ENCODE results near the gene JMJD7. TPM values are rescaled to one million over a fixed set of nuclear protein-coding genes. Genes with fewer than 3 reads are reported as not detected.

JMJD7 gene
- total and polyA plus RNA-seq, 9 of the 15 experiments (the other 6 are each of a cell fraction or from before 2014, with no cell fraction given) = 1.2 to 13.9 (median 6.1) TPM

GRCh38 chr15:41827880-41828806, at the start of gene JMJD7 (continued):
- TF ChIP-seq ZNF609 (CRISPR knock-in tag; IDR thresholded peaks at IDR 0.05; ENCODE audit: borderline replicate concordance) (0 out of 2 replicates have a peak, but pooled peaks have one; percentile 27), TRIM28 (IDR thresholded peaks at IDR 0.05) (0 out of 2 replicates have a peak, but pooled peaks have one; percentile 34), ZNF644 (tag; IDR thresholded peaks at IDR 0.05; ENCODE audit: low read depth) (no peak), CHAMP1 (IDR thresholded peaks at IDR 0.05) (no peak), ZMIZ1 (IDR thresholded peaks at IDR 0.05; ENCODE audit: low read depth in 2 of 2, low read length in 2 of 2) (no peak), ZBTB5 (IDR thresholded peaks at IDR 0.05) (no peak), ZNF41 (CRISPR knock-in tag; conservative IDR thresholded peaks at IDR 0.05) (no peak), CSDE1 (IDR thresholded peaks at IDR 0.05) (no peak), MLX (CRISPR knock-in tag; conservative IDR thresholded peaks at IDR 0.05) (no peak), E2F5 (CRISPR knock-in tag; IDR thresholded peaks at IDR 0.05) (no peak)
